ENCODE data around the gene WWOX. TPM values are rescaled to one million over a fixed set of nuclear protein-coding genes. Genes with fewer than 3 reads are reported as not detected.

WWOX gene
- total RNA-seq, 2 donors from 2014 or later, result 33.8 to 82.5 TPM

DNA sequence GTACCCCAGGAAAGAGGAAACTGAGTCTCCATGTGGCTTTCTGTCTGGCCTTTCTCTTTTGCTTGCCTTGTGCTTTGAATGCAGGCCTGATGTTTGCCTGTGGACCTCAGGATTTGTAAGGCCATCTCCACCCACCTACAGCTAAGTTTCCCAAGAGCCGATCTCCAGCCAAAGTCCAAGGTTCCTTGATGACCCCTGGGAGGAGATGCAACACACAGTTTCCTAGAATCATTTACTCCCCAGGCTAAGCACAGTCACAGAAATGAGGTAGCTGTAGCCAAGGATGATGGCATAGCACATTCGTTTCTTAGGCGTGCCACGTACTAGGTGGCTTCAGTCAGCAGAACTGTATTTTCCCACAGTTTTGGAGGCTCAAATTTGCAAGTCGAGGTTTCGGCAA lies 905.6 kb downstream of the WWOX start:
- H3K4me1 ChIP-seq (ENCODE audit: control insufficient read depth in 1 of 2, low read depth in 2 of 2), result peaks cover 0 to 14% of the 10 kb centered on the region in 2 donors
- H3K27me3 ChIP-seq (replicated peaks; ENCODE audit: insufficient read depth), result no peaks in the 10 kb centered on the region
- DNase-seq (ENCODE audit: low spot score) (no peak), ATAC-seq (ENCODE audit: insufficient number of reproducible peaks, low FRiP score, low read depth) (no peak)
- no peak overlapping the region for H3K4me3 ChIP-seq
- H3K36me3 ChIP-seq, result no peaks in the 10 kb centered on the region
- no peak overlapping the region for H3K27ac ChIP-seq
- H3K9me3 ChIP-seq, result no peaks in the 10 kb centered on the region
- TF ChIP-seq, protein P1, sequence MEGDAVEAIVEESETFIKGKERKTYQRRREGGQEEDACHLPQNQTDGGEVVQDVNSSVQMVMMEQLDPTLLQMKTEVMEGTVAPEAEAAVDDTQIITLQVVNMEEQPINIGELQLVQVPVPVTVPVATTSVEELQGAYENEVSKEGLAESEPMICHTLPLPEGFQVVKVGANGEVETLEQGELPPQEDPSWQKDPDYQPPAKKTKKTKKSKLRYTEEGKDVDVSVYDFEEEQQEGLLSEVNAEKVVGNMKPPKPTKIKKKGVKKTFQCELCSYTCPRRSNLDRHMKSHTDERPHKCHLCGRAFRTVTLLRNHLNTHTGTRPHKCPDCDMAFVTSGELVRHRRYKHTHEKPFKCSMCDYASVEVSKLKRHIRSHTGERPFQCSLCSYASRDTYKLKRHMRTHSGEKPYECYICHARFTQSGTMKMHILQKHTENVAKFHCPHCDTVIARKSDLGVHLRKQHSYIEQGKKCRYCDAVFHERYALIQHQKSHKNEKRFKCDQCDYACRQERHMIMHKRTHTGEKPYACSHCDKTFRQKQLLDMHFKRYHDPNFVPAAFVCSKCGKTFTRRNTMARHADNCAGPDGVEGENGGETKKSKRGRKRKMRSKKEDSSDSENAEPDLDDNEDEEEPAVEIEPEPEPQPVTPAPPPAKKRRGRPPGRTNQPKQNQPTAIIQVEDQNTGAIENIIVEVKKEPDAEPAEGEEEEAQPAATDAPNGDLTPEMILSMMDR (IDR thresholded peaks at IDR 0.05), result no peak

DNA sequence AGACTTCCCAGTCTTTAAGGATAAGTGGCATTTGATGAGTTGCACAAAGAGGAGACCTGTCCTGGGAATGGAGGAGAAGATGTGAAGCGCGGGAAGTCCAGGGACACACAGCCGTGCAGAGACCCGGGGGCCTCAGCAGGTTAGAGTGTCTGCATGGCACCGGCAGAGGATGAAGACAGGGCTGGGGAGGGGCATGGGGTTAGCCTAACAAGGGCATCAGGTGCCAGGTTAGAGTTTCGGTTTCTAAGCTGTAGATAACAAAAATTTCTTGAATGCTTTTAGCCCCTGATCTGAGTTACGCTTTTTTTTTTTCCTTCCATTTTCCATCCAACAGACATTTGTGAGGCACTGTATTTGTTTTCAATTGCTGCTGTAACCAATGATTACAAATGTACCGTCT lies 906.8 kb downstream of the WWOX start:
- ATAC-seq (ENCODE audit: insufficient number of reproducible peaks, low FRiP score, low read depth) (no peak), DNase-seq (ENCODE audit: low spot score) (no peak)
- TF ChIP-seq, protein P1 (IDR thresholded peaks at IDR 0.05), result no peak
- Histone ChIP-seq H3K27me3 (replicated peaks; ENCODE audit: insufficient read depth) (no peaks in the 10 kb centered on the region), H3K4me3 (no peak overlapping the region), H3K9me3 (no peaks in the 10 kb centered on the region), H3K4me1 (ENCODE audit: control insufficient read depth in 1 of 2, low read depth in 2 of 2) (peaks cover 0 to 14% of the 10 kb centered on the region in 2 donors), H3K36me3 (no peaks in the 10 kb centered on the region), H3K27ac (no peak overlapping the region)

DNA sequence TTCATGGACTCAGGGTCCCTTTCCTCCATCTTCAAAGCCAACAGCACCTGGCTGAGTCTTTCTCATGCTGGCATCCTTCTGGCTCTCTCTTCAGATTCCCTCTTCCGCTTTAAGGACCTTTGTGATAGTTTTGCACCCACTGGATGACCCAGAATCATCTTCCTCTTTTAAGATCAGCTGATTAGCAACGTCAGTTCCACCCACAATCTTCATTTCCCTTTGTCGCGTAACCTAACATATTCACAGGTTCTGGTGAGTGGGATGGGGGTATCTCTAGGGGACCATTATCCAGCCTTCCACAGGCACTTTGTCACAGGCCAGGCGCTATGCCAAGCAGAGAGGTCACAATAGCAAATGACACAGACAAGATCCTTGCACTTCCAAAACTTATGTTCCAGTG lies 907.3 kb downstream of the WWOX start:
- ATAC-seq (ENCODE audit: insufficient number of reproducible peaks, low FRiP score, low read depth) (no peak), DNase-seq (ENCODE audit: low spot score) (no peak)
- Histone ChIP-seq H3K4me1 (ENCODE audit: control insufficient read depth in 1 of 2, low read depth in 2 of 2) (peaks cover 0 to 14% of the 10 kb centered on the region in 2 donors), H3K36me3 (no peaks in the 10 kb centered on the region), H3K4me3 (no peak overlapping the region), H3K27me3 (replicated peaks; ENCODE audit: insufficient read depth) (no peaks in the 10 kb centered on the region), H3K9me3 (no peaks in the 10 kb centered on the region), H3K27ac (no peak overlapping the region)
- TF ChIP-seq, protein P1 (IDR thresholded peaks at IDR 0.05), result no peak

DNA sequence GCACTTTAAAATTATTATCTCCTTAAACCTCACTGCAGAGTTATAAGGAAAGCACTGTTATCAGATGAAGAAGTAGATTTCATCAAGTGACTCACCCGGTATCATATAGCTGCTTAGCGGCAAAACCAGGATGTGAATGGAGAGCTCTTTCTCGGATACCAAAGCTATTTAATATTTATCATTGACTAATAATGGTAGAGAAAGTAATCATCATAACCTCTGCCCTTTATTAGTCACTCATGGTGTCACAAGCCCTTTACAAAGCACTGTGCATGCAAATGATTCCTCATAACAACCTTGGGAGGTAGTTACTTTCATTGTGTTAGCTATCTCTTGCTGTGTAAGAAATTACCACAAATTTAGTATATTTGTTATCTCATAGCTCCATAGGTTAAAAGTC lies 908.2 kb downstream of the WWOX start:
- Histone ChIP-seq H3K4me3 (no peak overlapping the region), H3K27me3 (replicated peaks; ENCODE audit: insufficient read depth) (no peaks in the 10 kb centered on the region), H3K9me3 (no peaks in the 10 kb centered on the region), H3K4me1 (ENCODE audit: control insufficient read depth in 1 of 2, low read depth in 2 of 2) (peaks cover 0 to 14% of the 10 kb centered on the region in 2 donors), H3K36me3 (no peaks in the 10 kb centered on the region), H3K27ac (no peak overlapping the region)
- TF ChIP-seq, protein P1 (IDR thresholded peaks at IDR 0.05), result no peak
- no peak for DNase-seq (ENCODE audit: low spot score)
- no peak for ATAC-seq (ENCODE audit: insufficient number of reproducible peaks, low FRiP score, low read depth)

DNA sequence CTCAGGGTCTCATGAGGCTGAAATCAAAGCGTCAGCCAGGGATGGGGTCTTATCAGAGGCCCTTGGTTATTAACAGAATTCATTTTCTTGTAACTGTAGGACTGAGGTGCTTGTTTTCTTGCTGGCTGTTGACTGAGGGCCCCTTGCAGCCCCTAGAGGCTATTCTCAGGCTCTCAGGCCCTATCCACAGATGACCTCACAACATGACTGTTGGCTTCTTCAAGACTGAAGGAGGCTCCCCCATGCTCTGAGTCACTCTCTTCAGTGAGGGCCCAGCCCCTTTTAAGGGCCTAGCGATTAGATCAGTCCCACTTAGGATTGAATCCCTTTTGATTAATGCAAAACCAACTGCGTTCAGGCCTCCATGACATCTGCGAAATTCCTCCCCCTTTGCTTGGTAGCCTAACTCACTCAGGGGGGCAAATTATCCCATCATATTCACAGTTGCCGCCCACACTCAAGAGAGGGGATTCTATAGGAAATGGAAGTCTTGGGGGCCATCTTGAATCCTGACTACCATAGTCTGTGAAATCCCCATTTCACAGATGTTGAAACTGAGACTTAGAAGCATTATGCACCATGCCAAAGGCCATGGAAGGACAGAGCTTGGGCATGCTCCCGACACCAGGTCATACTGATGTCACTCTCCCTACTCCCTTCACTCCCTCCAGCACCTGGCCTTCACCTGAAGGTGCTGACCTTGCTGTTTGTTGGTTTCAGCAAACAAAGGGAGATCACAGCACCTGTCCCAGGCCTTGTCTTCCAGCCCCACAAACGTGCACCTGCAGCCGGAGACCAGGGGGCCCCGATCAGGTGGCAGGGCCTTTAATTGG lies 908.8 kb downstream of the WWOX start:
- ATAC-seq (ENCODE audit: insufficient number of reproducible peaks, low FRiP score, low read depth) (no peak), DNase-seq (ENCODE audit: low spot score) (no peak)
- Histone ChIP-seq H3K9me3 (no peaks in the 10 kb centered on the region), H3K36me3 (no peaks in the 10 kb centered on the region), H3K27ac (no peak overlapping the region), H3K27me3 (replicated peaks; ENCODE audit: insufficient read depth) (no peaks in the 10 kb centered on the region), H3K4me1 (ENCODE audit: control insufficient read depth in 1 of 2, low read depth in 2 of 2) (peaks cover 0 to 14% of the 10 kb centered on the region in 2 donors), H3K4me3 (no peak overlapping the region)
- TF ChIP-seq, protein P1 (IDR thresholded peaks at IDR 0.05), result no peak
